ENCODE results near the gene DNAJB8. TPM values are rescaled to one million over a fixed set of nuclear protein-coding genes. Genes with fewer than 3 reads are reported as not detected.

The DNAJB8 gene
- total RNA-seq, 1 experiment from 2014 or later = not detected

GRCh38 chr3:128500556-128500955, 33.9 kb upstream of the DNAJB8 start:
- Histone ChIP-seq H3K4ac (ENCODE audit: low read depth, low read length) (no peak overlapping the region), H4K20me1 (ENCODE audit: control insufficient read depth, insufficient read depth, insufficient read length) (no peaks in the 10 kb centered on the region), H3K14ac (ENCODE audit: insufficient read depth, low read length) (no peak overlapping the region), H3K23me2 (ENCODE audit: insufficient read length, low read depth, low read length, poor library complexity, severe bottlenecking) (peaks cover 5% of the 10 kb centered on the region), H4K91ac (ENCODE audit: insufficient read length, low read depth, low read length) (no peak overlapping the region), H2BK5ac (ENCODE audit: insufficient read length, low read length) (no peak overlapping the region), H3K9ac (ENCODE audit: extremely low read depth, insufficient read length, low read length) (no peak overlapping the region), H3K18ac (ENCODE audit: insufficient read length, low read depth, low read length) (no peak overlapping the region), H4K5ac (ENCODE audit: insufficient read length, low read depth, low read length) (no peak overlapping the region), H3K79me1 (ENCODE audit: insufficient read depth, low read depth, low read length, poor library complexity, severe bottlenecking) (no peaks in the 10 kb centered on the region), H3K79me2 (ENCODE audit: insufficient read depth, low read length) (no peaks in the 10 kb centered on the region), H3K9me3 (ENCODE audit: control insufficient read depth, low read depth, low read length) (no peaks in the 10 kb centered on the region), H2BK15ac (ENCODE audit: low read depth, low read length) (no peak overlapping the region), H3T11ph (ENCODE audit: low read length) (no peak overlapping the region), H2AK5ac (ENCODE audit: insufficient read length, low read length) (no peak overlapping the region), H4K8ac (replicated peaks; ENCODE audit: insufficient read length, low read depth, low read length) (no peak overlapping the region), H2BK120ac (ENCODE audit: low read depth, low read length, poor library complexity, severe bottlenecking) (no peak overlapping the region), H3K4me1 (ENCODE audit: insufficient read depth, low read length) (no peaks in the 10 kb centered on the region), H2AFZ (ENCODE audit: low read length) (no peak overlapping the region), H2BK12ac (ENCODE audit: insufficient read length, low read depth, low read length) (no peak overlapping the region), H2BK20ac (ENCODE audit: low read depth, low read length, poor library complexity, severe bottlenecking) (no peak overlapping the region), H3K4me2 (ENCODE audit: insufficient read depth, insufficient read length, low read length) (no peak overlapping the region), H3K27ac (ENCODE audit: insufficient read length, low read depth, low read length) (no peak overlapping the region), H3K27me3 (ENCODE audit: insufficient read depth, low read length) (peaks cover 20% of the 10 kb centered on the region), H3K23ac (ENCODE audit: insufficient read length, low read depth, low read length) (no peak overlapping the region), H3K56ac (ENCODE audit: insufficient read length, low read depth, low read length) (no peak overlapping the region)
- Mint-ChIP-seq H3K36me3 (ENCODE audit: insufficient read depth in 1 of 3, low read depth in 3 of 3) (no peaks in the 10 kb centered on the region; a peak in 1 of 7 replicates), H3K9me3 (no peaks in the 10 kb centered on the region; a peak in 2 of 5 replicates), H3K27ac (no peak overlapping the region), H3K27me3 (ENCODE audit: low read depth) (peaks cover 71% of the 10 kb centered on the region), H3K4me3 (no peak overlapping the region), H3K4me1 (peaks cover 16 to 31% of the 10 kb centered on the region in 2 experiments; a peak in 3 of 4 replicates)
- no peak for DNase-seq
- no CpG with 5 or more reads among the region's 4 CpGs for WGBS (ENCODE audit: extremely low coverage, insufficient read length, low lambda C conversion rate)
- TF ChIP-seq CTCF (conservative IDR thresholded peaks at IDR 0.05) = no peak

Data from H9 (cell line).